ENCODE measurements around the gene S100A16. TPM values are rescaled to one million over a fixed set of nuclear protein-coding genes. Genes with fewer than 3 reads are reported as not detected.
A peak's percentile ranks its signal among the peaks of the same experiment; 100 is the strongest.

The S100A16 gene
- total and polyA plus RNA-seq, 9 of the 15 experiments (the other 6 are each of a cell fraction or from before 2014, with no cell fraction given), result 1.6 to 6.9 (median 4.3) TPM

DNA sequence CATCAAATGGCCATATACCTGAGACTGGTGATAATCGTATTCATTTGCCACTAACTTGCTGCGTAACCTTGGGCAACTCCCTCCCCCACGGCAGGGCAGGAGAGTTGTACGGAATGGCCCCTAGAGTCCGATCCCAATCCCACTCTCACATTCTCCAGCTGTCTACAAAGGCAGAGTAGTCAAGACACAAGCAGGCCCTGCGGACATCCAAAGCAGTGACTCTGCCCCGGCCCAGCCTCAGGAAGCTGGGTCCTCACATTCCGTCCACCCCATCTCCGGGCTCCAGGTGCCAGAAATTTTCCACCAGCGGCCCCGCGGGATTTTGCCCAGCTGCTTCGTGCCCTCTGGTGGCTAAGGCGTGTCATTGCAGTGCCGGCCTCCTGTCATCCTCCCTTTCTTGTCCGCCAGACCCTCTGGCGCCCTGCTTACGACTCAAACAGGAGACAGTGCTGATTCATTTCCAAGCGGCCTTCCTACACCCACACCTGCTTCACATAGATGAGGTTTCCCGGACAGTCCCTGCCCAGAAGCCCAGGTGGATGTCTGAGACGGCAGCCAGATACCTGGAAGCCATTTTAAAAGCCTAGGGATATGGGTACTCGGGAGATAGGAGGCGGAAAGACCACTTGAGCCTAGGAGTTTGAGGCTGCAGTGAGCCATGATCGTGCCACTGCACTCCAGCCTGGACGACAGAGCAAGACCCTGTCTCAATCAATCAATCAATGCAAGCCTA lies 44.4 kb downstream of the S100A16 start (continued):
- TF ChIP-seq C11orf30 (IDR thresholded peaks at IDR 0.05; ENCODE audit: low read depth) (peak; percentile 76), NEUROD1 (IDR thresholded peaks at IDR 0.05; ENCODE audit: borderline replicate concordance, low read depth, low read length, partially characterized antibody) (no peak), ERF (CRISPR knock-in tag; IDR thresholded peaks at IDR 0.05) (no peak), RAD21 (CRISPR knock-in tag; conservative IDR thresholded peaks at IDR 0.05 in 1 of 2, IDR thresholded peaks at IDR 0.05 in 1 of 2) (peak; percentile 99), CBX8 (IDR thresholded peaks at IDR 0.05; ENCODE audit: borderline replicate concordance, extremely low read depth, low read depth, low read length, poor library complexity, severe bottlenecking) (no peak), MAFK (IDR thresholded peaks at IDR 0.05; ENCODE audit: low read length) (peak; percentile 44; the same call in 1 of the 2 replicates), NBN (IDR thresholded peaks at IDR 0.05; ENCODE audit: low read depth) (0 out of 2 replicates have a peak, but pooled peaks have one; percentile 60), ATF1 (CRISPR knock-in tag; IDR thresholded peaks at IDR 0.05) (0 out of 2 replicates have a peak, but pooled peaks have one; percentile 25), ATF1 (tag; IDR thresholded peaks at IDR 0.05) (peak; percentile 53), RFX7 (CRISPR knock-in tag; IDR thresholded peaks at IDR 0.05) (no peak)
- TF ChIP-seq, protein P1, sequence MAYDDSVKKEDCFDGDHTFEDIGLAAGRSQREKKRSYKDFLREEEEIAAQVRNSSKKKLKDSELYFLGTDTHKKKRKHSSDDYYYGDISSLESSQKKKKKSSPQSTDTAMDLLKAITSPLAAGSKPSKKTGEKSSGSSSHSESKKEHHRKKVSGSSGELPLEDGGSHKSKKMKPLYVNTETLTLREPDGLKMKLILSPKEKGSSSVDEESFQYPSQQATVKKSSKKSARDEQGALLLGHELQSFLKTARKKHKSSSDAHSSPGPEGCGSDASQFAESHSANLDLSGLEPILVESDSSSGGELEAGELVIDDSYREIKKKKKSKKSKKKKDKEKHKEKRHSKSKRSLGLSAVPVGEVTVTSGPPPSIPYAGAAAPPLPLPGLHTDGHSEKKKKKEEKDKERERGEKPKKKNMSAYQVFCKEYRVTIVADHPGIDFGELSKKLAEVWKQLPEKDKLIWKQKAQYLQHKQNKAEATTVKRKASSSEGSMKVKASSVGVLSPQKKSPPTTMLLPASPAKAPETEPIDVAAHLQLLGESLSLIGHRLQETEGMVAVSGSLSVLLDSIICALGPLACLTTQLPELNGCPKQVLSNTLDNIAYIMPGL (CRISPR knock-in tag; IDR thresholded peaks at IDR 0.05), result no peak; the same call in 1 of the 2 replicates
- TF ChIP-seq, protein P2, sequence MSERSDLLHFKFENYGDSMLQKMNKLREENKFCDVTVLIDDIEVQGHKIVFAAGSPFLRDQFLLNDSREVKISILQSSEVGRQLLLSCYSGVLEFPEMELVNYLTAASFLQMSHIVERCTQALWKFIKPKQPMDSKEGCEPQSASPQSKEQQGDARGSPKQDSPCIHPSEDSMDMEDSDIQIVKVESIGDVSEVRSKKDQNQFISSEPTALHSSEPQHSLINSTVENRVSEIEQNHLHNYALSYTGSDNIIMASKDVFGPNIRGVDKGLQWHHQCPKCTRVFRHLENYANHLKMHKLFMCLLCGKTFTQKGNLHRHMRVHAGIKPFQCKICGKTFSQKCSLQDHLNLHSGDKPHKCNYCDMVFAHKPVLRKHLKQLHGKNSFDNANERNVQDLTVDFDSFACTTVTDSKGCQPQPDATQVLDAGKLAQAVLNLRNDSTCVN (CRISPR knock-in tag; IDR thresholded peaks at IDR 0.05), result no peak
- TF ChIP-seq, protein P3, sequence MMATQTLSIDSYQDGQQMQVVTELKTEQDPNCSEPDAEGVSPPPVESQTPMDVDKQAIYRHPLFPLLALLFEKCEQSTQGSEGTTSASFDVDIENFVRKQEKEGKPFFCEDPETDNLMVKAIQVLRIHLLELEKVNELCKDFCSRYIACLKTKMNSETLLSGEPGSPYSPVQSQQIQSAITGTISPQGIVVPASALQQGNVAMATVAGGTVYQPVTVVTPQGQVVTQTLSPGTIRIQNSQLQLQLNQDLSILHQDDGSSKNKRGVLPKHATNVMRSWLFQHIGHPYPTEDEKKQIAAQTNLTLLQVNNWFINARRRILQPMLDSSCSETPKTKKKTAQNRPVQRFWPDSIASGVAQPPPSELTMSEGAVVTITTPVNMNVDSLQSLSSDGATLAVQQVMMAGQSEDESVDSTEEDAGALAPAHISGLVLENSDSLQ (IDR thresholded peaks at IDR 0.05), result peak; percentile 63
- TF ChIP-seq, protein P4, sequence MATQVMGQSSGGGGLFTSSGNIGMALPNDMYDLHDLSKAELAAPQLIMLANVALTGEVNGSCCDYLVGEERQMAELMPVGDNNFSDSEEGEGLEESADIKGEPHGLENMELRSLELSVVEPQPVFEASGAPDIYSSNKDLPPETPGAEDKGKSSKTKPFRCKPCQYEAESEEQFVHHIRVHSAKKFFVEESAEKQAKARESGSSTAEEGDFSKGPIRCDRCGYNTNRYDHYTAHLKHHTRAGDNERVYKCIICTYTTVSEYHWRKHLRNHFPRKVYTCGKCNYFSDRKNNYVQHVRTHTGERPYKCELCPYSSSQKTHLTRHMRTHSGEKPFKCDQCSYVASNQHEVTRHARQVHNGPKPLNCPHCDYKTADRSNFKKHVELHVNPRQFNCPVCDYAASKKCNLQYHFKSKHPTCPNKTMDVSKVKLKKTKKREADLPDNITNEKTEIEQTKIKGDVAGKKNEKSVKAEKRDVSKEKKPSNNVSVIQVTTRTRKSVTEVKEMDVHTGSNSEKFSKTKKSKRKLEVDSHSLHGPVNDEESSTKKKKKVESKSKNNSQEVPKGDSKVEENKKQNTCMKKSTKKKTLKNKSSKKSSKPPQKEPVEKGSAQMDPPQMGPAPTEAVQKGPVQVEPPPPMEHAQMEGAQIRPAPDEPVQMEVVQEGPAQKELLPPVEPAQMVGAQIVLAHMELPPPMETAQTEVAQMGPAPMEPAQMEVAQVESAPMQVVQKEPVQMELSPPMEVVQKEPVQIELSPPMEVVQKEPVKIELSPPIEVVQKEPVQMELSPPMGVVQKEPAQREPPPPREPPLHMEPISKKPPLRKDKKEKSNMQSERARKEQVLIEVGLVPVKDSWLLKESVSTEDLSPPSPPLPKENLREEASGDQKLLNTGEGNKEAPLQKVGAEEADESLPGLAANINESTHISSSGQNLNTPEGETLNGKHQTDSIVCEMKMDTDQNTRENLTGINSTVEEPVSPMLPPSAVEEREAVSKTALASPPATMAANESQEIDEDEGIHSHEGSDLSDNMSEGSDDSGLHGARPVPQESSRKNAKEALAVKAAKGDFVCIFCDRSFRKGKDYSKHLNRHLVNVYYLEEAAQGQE (IDR thresholded peaks at IDR 0.05; ENCODE audit: borderline replicate concordance), result peak; percentile 96
- TF ChIP-seq, protein P4 (CRISPR knock-in tag; IDR thresholded peaks at IDR 0.05; ENCODE audit: low read depth), result no peak

Measured in K562 (cell line).